PC-9 (cell line): ENCODE measurements around the gene TMEM91.

Source experiments
- EZH2 ChIP-seq: fragments of 200-600 bp; sonication (generic); IDR thresholded peaks from 2 replicates; pipeline ENCODE4 v1.8.0; 2017; ENCODE audit warnings: antibody characterized with exemption, low read depth
- TF ChIP-seq, protein P1 (sequence below): fragments of 200-600 bp; sonication (generic); conservative IDR thresholded peaks from 2 replicates; pipeline ENCODE4 v1.6.1; 2017; ENCODE audit warnings: mixed run types, antibody characterized with exemption, mild to moderate bottlenecking, moderate library complexity

DNA sequence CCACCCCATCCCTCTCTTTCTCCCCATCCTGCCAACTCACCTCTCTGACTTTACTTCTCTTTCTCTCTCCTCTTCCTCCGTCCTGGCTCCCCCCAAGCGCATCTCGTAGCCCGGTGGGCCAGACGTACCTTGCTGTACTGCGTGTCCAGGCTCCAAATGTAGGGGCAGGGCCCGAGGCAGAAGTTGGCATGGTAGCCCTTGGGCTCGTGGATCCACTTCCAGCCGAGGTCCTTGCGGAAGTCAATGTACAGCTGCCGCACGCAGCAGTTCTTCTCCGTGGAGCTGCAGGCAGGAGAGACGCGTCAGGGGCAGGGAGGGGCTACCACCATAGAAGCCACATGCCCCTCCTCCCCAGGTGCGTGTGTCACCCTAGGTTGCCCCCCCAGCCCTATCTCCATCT lies 44.3 kb upstream of the TMEM91 start:
- TF ChIP-seq, protein P1, sequence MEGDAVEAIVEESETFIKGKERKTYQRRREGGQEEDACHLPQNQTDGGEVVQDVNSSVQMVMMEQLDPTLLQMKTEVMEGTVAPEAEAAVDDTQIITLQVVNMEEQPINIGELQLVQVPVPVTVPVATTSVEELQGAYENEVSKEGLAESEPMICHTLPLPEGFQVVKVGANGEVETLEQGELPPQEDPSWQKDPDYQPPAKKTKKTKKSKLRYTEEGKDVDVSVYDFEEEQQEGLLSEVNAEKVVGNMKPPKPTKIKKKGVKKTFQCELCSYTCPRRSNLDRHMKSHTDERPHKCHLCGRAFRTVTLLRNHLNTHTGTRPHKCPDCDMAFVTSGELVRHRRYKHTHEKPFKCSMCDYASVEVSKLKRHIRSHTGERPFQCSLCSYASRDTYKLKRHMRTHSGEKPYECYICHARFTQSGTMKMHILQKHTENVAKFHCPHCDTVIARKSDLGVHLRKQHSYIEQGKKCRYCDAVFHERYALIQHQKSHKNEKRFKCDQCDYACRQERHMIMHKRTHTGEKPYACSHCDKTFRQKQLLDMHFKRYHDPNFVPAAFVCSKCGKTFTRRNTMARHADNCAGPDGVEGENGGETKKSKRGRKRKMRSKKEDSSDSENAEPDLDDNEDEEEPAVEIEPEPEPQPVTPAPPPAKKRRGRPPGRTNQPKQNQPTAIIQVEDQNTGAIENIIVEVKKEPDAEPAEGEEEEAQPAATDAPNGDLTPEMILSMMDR = no peak
- no peak for TF ChIP-seq EZH2
